Stimulated activated CD4-positive, alpha-beta T cell treated with anti-CD3 and anti-CD28 coated beads, Interleukin-1b, Interleukin-23, amount 100 ng/mL, for 48 hours (primary cell): ENCODE data around the gene FZD7.

Experiments used
- DNase-seq: peaks from one replicate; pipeline ENCODE4 v3.0.0-alpha.2; 2020

The FZD7 gene

DNA sequence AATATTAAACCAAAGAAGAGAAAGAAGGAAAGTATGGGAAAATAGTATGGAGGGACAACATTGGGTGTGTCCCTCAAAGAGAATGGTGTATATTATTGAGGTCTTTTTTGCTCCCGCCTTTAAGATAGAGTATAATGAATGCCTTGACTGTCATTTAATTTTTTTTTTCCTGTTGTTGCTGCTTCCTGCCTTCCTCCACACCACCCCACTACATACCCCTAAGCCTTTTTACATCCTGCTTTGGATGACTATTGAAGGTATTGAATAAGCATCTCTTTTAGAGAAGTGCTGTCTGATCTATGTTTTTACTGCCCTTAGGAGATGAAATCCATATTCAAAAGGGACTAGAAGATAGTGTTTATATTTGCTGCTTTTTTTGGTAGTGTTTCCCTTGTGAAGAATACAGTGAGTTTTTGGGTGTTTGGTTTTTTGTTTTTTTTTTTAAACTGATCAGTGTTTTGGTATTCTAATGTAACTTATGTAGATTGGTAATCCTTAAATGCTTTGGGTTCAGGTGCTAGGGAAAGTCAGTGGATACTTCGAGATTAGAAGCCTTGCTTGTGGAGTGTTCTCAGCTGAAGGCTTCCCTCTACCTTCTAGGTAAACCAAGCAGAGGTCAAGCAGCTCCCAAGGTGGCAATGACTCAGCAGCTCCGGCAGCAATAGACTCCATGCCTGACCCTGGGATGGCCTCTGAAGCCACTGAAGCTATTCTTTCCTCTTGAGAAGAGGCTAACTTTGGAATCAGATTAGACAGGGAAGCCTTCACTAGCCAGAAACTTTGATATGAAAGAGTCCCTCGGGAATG is 5.0 kb downstream of the FZD7 start:
- no peak for DNase-seq

DNA sequence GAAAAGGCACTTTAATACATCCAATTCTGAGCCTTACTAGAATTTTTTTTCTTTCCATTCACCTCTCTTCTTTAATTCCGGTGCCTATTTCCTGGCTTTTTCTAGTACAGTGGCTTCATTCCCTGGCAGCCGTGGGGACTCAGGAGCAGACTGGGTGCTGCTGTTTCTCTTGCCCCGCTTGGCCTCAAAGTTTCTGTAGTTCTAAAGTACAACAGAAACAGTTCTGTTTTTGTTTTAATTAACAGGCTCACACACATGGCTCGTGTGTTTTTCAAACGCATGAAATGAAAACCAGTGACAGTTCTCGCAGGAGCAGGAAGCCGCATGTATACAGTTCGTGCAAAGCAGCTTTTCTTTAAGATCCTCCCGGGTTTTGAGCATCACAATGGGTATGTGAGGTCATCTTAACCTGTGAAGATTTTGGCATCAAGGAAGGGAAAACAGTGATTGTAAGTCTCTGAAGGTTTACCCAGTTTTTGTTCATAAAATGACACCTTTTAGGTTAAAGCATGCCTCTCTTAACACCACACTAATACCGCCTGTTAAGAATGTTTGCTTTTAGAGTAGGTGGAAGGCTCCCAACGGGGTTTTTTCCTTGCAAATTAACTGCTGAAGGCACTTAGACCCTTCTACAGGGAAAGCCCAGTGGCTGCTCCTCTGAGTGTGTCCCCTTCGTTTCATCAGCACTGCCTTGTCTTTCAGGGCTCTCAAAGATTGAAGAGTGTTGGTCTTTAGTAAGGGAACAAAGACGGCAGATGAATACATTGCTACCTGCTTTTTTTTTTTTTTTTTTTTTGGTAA is 5.8 kb downstream of the FZD7 start:
- DNase-seq, result no peak

DNA sequence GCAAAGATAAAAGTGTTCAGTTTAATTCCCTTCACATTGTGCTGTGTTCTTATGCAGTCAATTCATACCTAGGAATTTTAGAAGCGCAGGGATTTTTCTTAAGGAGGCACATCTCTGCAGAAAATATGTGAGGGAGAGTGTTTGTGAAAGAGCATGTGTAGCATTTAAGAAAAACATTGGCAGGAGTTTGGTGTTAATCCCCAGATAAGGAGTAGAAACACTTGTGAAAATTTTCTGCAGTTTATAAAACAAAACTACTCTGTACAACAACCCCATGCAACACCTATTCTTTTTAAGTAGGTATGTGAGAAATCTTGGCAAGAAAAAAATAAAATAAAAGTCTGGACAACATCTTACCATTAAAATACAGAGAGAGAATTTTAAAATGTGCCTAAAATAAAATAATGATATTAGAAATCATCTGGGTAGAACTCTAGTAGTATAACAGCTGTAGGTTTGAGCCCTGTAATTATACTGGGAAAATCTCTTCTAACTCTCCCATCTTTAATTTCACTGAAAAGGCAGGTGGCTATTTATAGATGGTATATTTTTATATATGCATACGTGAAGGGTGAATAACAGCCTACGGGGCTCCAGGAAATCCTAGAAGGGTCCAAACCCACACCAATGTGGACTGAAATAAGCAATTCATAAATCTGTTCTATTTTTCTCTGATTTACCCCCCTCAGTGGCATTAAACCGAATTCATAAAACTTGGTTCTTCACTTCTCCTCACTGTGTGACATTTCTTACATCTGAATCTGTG is 6.6 kb downstream of the FZD7 start:
- no peak for DNase-seq

DNA sequence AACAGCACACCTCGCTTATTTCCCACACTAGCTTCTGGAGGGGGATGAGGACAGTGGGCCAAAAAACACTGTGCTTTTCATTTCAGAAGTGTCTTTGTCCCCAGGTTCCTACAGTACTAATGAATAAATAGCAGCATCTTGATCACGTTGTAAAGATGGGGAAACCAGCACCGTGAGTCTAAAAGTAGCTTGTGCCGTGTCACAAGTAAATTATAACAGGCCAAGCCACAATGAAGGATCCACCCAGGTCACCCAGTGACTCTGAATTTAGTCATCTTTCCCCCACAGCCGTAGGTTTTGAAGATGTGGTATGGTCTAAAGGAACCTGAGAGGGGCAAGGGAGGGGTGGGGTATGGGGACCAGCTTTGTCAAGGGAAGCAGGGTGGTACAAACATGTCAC is 8.8 kb downstream of the FZD7 start:
- DNase-seq, result no peak

DNA sequence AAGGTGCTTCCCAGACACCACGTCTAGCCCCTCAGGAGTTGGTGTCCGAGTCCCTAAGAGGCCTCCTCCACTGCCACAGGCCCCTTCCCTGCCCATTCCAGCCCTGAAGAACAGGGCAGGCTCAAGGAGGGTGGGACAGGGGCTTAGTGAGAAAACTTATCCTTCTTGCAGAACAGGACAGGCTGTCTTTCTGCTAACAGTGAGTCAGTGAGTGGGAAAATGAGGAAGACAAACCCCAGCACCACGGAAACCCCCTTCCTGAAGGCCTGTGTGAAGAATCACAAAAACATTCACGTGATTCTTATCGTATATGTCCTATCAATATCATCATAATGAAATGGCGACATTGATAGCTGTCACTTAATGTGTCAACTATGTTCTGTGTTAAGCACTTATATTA is 9.8 kb downstream of the FZD7 start:
- no peak for DNase-seq

DNA sequence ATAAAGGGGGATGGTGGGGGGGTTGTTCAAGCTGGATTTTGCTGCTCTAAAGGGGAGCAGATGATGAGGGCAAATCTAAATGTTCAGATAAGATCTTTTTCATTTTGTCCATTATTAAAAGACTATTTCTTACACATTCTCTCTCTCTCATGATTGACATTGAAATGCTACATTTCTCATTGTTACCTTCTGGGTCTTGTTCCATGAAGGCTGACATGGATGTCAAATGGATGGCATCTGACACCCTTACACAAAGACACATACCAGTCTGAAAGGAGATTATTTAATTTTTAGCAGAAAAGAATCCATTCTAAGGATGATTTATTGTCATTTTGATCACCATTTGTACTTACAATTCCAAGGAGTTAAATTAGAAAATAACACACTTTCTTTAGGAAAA is 11.1 kb downstream of the FZD7 start:
- no peak for DNase-seq

DNA sequence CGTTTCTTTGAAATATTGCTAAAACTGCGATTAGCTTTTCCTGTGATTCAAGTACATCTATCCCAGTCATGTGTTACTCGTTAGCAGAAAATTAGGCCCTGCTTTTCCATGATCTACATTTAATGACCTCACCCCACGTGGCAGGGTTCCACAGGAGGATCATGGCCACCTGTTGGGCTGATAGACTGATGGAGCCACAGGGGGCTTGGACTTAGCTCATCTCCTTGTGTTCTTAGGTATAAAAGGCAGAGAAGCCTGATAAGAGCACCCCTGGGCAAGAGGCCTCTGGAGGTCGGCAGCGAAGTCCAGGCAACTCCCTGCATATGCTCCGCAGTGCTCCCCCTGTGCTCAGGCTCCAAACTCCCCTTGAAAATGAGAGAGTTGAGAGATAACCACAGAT is 12.9 kb downstream of the FZD7 start:
- no peak for DNase-seq

DNA sequence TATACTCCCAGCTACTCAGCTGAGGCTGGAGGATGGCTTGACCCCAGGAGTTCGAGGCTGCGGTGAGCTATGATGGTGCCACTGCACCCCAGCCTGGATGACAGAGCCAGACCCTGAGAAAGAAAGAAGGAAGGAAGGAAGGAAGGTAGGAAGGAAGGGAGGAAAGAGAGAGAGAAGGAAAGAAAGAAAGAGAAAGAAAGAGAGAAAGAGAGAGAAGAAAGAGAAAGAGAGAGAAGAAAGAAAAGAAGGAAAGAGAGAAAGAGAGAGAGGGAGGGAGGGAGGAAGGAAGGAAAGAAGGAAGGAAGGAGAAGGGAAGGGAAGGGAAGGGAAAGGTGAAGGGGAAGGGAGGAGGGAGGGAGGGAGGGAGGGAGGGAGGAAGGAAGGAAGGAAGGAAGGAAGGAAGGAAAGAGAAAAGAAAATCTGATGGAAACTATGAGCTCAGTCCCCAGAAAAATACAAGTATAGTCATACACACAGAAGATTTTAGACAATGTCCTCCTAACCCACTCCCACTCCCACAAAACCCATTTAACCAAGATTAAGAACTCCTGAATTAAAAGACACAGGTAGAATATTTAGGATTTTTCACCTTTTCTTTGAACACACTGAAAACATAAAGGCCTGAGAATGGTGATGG is 15.6 kb downstream of the FZD7 start:
- no peak for DNase-seq

DNA sequence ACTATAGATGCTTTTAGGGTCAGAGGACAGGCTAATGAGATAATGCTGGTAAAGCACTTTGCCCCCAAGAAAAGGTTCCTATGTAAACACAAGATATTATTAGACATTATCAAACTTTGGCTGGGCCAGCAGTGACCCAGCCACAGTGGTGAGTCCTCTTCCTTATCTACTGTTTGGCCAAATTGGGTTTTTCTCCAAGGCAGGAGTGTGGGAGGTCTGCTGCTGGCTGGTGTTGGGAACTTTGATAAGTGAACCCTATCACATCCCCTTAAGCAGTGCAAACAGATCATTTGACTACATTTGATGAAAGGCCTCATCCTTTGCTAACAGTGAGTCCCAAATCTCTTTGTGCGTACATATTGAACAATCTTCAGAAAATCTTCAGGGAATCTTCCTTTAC is 16.2 kb downstream of the FZD7 start:
- no peak for DNase-seq

DNA sequence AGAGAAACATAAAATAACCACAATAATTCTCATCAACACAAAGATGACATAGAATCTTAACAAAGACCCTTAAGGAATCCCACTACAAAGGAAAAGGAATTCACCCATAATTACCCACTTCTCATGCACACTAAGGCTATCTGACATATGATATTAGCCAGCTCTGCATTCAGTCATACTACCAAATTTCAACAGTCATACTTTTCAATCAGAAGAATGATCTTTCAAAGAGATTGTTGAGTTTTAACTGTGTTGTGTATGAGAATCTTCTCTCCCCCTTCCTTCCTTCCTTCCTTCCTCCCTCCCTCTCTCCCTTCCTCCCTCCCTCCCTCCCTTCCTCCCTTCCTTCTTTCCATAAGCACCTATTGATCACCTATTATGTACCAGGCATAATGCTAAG is 17.0 kb downstream of the FZD7 start:
- no peak for DNase-seq

DNA sequence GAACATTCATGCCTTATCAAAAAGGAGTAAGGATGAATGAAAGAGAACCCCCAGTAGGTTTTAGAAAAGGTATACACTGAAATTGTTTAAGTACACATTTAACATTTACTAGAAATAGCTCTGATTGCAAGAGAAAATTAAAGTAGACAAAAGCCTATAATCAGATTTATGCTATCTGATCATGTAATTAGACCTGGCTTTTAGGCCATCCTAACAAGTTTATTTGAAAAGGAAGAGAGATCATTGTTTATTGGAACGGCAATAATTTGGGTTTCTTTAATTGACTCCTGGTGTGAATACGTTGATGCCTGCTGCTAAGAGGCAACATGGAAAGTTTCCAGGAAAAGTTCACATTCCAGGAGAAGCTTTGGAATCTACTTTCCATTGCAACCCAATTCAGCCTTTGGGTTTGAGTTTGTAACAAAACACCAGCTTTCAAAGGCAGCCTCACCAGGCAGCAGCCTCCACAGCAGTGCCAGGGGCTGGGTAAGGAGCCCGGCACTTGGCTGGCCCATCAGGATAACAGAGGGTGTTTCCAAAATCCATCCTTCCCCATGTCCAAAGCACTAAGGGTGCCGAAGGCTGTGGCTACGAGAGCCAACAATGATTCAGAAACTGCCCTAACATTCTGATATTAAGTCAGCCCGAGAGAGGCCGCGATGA is 18.0 kb downstream of the FZD7 start:
- no peak for DNase-seq

DNA sequence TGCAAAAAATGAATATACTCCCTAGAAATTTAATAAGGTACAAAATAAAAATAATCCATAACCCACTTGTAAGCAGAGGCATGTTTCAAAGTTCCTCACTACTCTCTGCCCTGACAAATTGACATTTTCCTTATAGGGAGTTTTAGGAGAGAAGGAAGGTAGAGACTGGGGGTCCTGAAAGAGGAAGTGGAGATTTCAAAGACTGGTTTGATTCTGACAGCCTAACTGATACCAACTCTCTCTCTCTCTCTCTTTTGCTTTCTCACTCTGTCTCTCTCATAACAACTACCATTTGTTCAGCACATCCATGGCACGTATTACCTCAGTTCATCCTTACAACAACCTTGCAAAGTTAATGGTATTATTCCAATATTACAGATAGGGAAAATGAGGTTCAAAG is 18.6 kb downstream of the FZD7 start:
- no peak for DNase-seq

DNA sequence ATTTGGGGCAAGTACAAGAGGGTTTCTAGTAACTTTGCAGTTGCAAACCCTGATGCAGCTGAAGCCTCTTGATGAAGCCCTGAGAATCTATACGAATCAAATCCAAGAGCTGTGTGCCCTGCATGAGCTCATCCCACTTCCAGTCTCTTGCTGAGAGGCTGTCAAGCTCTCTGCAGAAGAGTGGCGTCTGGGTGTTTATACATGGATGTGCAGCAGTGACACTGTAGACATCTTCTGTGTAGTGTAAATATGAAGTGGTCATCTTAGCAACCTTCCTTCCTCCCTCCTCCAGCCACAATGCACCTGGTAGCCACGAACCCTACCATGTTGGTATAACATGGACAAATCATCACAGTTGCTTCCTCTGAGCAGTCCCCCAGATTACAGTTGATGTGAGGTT is 21.0 kb downstream of the FZD7 start:
- DNase-seq, result no peak

DNA sequence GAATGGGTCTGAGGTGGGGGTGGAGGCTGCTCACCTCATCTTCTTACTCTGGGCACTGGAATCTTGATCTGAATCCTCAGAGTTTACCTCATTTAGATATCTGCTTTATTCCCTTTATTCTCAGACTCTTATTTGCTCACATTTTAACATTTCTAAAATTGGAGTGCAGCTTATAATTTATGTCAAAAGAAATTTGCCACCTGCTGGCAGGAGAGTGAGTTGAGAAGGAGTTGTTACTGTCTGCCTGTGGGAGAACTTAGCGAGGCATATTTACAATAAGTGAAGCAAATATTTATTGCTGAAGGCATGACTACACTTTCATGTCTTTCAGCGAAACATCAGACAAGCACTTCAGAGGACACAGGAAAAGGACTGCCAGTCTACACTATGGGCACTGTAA is 23.0 kb downstream of the FZD7 start:
- DNase-seq, result no peak

DNA sequence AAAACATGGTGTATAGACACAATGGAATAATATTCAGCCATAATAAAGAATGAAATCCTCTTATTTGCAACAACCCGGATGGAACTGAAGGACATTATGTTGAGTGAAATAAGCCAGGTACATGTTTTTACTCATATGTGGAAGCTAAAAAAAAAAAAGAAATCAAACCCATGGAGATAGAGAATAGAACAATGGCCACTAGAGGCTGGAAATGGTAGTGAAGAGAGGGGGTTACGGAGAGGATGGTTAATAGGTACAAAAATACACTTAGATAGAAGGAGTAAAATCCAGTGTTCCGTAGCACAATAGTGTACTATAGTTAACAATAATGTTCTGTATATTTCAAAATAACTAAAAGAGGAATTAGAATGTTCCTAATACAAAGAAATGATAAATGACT is 26.6 kb downstream of the FZD7 start:
- no peak for DNase-seq

DNA sequence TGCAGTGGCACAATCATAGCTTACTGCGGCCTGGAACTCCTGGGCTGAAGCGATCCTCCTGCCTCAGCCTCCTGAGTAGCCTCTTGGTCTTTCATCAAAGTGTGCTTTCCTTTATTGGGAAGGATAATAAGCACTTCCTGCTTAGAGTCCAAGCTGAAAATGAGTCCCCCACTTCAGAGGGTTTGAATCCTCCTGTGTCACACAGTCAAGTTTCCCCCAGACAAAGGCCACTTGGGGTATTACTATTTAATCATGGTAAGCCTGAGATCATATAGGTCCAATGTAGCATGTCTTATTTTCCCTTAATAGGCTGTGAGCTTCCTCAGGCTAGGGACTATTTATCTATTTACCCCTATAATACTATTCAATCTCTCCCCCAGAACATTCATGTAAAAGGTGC is 28.0 kb downstream of the FZD7 start:
- no peak for DNase-seq

DNA sequence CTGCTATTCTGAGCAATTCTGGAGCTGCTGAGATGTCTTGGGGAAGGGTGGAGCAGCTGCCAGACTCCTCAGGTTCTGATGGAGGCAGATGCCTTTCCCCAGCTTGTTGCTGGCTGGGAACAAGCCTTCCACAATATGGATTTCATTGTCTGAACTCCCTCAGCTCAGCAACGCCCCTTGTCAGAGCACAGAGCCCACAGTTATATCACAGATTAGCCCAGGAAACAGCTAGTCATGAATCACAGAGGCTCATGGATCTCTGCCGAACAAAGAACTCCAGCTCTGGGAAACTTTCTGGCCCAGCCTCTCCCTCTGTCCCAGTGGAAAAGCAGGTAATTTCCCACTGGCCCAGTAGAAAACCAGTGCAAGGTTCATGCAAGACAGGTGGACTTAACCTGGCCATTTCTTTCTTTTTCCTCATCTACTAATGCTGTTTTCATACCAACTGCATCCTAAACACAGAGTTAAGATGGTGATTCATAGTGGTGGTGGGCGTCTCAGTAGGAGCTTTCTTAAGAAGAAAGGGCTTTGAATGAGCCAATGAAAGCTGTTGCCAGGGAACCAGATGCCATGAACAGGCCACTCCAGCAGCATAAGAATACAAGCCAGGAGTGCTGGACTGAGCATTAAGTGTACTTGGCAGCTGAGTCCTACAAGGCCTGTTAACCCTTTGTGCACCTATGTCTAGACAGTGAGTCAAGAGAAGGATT is 30.7 kb downstream of the FZD7 start:
- DNase-seq, result peak; percentile 3

DNA sequence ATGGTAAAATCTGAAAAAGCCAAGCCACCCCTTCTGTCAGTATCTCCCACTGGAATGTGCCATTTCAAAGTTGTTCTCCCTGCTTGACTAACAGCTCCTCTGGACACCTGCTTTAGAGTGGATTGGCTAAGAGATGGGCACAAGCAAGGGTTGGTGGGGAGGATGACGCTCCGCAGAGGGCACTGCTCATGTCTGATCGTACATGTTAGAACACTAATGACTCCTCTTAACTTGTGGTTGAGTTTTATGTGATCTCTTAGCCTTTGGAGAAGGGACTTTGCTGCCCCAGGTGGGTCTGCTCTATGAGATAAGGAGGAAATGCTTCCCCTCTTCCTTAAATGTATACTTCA is 31.2 kb downstream of the FZD7 start:
- no peak for DNase-seq

DNA sequence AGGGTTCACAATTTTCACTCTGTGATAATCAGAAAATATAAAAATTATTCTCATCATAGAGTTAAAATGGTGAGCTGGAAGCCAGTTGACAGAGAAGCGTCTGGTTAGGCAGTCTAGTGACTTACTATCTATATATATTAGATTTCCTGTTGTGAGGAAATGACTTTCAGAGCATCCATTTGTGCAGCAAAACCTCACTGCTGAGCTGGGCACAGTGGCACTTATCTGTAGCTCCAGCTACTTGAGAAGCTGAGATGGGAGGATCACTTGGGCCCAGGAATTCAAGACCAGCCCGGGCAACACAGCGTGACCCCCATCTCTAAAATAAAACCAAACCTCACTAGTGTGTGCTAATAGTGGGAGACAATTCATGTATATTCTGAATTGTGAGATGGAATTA is 32.2 kb downstream of the FZD7 start:
- DNase-seq, result no peak

DNA sequence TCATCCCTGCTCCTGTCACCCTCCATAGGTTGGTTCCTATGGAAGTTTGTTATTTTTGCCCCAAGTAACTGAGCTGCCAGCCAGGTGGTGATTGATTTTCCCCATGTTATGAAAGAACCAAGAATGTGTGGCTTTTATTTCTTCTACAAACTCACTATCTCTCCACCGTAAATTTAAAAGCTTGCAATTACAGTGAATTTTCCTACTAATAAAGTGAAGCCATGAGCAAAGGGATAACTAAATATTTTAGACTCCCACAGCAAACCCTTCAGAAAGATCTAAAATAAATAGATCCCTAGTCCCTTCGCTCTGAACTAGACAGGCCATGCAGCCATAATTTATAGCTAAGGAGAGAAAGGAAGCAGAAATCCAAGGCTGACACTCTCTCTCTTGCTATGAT is 33.2 kb downstream of the FZD7 start:
- DNase-seq, result no peak

DNA sequence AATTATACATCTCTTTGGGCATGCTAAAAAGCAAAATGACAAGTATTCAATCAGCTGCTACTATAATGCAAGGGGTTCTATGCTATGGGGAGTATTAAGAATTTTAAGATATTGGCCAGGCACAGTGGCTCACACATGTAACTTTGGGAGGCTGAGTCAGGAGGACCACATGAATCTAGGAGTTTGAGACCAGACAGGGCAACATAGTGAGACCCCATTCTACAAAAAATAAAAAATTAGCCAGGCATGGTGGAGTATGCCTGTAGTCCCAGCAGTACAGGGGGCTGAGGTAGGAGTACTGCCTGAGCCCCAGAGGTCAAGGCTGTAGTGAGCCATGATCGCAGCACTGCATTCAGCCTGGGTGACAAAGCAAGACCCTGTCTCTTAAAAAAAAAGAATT is 33.9 kb downstream of the FZD7 start:
- DNase-seq, result no peak
